ENCODE data around the gene TMEM63A.
A peak's percentile ranks its signal among the peaks of the same experiment; 100 is the strongest.

Gene TMEM63A

DNA sequence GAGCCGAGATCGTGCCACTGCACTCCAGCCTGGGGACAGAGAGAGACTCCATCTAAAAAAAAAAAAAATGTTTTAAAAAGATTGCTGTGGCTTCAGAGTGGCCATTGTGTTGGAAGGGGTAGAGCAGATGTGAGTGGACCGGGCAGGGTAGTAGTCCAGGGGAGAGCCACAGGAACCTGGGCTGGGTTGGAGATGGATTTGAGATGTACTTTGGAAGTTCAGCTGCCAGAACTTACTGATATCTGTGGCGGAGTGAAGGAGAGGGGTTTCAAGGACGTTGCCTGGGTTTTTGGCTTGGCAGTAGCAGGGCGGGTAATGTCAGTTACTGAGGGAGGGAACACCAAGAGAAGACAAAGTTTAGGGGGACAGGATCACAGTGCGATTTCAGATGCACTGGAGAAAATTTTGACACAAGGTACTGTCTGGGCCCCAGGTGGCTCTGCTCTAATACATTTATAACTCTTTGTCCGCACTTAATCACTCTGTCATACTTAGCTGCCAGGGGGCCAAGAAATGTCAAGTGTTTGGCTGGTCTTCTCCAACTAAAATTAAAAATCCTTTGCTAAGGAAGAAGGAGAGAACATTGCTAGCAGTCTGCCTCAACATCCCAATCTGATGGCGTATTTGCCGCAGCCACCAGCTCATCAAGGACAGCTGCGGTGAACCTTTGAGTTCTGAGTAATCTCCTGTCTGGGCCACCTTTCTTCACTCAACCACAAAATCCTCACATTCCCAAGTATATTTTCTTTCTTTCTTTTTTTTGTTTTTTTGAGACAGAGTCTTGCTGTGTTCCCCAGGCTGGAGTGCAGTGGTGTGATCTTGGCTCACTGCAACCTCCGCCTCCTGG, 62.6 kb downstream of the TMEM63A start:
- H3K27ac ChIP-seq = peak overlapping the region; percentile 93
- TF ChIP-seq, protein P1, sequence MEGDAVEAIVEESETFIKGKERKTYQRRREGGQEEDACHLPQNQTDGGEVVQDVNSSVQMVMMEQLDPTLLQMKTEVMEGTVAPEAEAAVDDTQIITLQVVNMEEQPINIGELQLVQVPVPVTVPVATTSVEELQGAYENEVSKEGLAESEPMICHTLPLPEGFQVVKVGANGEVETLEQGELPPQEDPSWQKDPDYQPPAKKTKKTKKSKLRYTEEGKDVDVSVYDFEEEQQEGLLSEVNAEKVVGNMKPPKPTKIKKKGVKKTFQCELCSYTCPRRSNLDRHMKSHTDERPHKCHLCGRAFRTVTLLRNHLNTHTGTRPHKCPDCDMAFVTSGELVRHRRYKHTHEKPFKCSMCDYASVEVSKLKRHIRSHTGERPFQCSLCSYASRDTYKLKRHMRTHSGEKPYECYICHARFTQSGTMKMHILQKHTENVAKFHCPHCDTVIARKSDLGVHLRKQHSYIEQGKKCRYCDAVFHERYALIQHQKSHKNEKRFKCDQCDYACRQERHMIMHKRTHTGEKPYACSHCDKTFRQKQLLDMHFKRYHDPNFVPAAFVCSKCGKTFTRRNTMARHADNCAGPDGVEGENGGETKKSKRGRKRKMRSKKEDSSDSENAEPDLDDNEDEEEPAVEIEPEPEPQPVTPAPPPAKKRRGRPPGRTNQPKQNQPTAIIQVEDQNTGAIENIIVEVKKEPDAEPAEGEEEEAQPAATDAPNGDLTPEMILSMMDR (conservative IDR thresholded peaks at IDR 0.05) = no peak
- no peak for TF ChIP-seq ZFX (IDR thresholded peaks at IDR 0.05)

GRCh38 chr1:225818229-225818628, 64.0 kb downstream of the TMEM63A start:
- peak overlapping the region; percentile 93 for H3K27ac ChIP-seq
- TF ChIP-seq ZFX (IDR thresholded peaks at IDR 0.05) = no peak
- TF ChIP-seq, protein P1 (conservative IDR thresholded peaks at IDR 0.05) = no peak

GRCh38 chr1:225817611-225818061, 64.5 kb downstream of the TMEM63A start:
- peak overlapping the region; percentile 93 for H3K27ac ChIP-seq

DNA sequence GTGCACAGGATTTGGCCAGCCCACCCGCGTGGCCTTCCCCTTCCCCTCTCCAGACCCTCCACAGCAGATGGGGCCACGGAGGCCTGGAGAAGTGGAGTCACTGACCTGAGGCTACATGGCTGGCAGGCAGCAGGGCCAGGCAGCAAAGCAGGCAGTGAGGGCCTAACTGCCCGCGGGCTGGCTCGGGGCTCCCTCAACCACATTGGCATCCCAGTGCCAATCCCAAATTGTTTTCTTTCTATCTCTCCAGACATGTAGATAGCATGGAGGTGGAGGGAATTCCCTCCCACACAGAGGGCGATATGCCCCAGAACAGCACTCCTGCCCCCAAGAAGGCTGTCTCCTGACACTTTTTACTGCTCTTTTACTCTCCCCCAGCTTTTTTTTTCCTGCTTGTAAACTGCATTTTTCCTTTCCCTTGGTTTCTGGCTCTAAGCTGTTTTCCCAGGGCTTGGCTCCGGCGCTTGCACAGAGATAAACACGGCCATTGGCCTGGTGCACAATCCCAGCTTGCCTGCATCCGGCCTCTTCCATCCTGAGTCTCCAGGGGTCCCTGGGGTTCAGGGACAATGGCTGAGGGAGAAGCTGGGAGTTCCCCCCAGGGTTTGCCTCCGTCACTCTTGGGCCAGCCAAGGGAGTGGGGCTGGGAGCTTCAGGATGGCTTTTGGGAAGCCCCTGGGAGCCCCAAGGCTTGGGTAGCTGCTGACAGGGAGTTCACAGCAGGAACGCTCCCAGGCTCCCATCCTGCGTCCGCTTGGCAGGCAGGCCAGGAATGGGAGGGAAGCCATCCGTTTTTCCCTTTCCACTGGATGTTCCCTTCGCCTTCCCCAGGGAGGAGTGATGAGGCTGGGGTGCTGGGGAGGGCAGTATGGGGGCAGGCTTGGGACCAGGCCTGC, 65.3 kb downstream of the TMEM63A start:
- peak overlapping the region; percentile 93 for H3K27ac ChIP-seq
- TF ChIP-seq ZFX (IDR thresholded peaks at IDR 0.05) = no peak

More at GRCh38 chr1:225817611-225818061, 64.5 kb downstream of the TMEM63A start:
- no peak; the same call in 1 of the 2 replicates for TF ChIP-seq ZFX (IDR thresholded peaks at IDR 0.05)
- TF ChIP-seq, protein P1 (conservative IDR thresholded peaks at IDR 0.05) = no peak

DNA sequence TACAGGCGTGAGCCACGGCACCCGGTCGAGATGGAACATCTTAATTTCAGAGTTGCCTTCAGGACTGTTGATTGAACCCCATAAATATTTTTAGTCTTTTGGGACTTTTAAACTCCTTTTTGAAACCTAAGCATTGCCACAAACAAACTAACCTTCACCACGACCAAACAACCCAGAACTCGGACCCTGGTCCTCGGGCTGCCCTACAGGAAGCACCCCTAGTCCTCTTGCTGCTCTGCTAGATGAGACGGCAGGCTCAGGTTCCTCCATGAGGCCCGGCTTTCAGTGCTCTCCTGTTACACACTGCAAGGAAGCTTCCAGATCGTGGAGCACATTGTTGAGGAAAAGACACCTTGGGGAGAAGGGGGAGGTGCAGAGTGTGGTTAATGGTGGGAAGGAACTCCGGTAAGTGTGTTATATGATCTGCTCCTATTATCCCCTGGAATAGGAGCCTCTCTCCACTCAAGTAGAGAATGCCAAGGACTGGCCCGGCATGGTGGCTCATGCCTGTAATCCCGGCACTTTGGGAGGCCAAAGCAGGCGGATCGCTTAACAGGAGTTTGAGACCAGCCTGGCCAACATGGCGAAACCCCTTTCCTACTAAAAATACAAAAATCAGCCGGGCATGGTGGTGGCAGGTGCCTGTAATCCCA, 66.5 kb downstream of the TMEM63A start:
- peak overlapping the region; percentile 93 for H3K27ac ChIP-seq
- TF ChIP-seq, protein P1 (conservative IDR thresholded peaks at IDR 0.05) = no peak
- TF ChIP-seq ZFX (IDR thresholded peaks at IDR 0.05) = no peak

DNA sequence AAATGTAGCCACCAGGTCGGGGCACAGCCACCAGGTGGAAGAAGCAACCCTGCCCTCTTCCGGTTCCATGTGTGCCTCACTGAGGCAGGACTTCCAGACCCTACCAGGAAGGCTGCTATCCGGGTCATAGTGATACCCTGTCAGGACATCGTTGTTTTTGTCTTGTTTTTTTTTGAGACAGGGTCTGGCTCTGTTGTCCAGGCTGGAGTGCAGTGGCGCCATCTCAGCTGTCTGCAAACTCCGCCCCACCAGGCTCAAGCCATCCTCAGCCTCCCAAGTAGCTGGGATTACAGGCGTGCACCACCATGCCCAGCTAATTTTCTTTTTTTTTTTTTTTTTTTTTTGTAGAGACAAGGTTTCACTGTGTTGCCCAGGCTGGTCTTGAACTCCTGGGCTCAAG, 67.1 kb downstream of the TMEM63A start:
- peak overlapping the region; percentile 93 for H3K27ac ChIP-seq

- H3K27ac ChIP-seq = peak overlapping the region; percentile 93
Measured at GRCh38 chr1:225814381-225814780, 67.8 kb downstream of the TMEM63A start.

More at GRCh38 chr1:225814381-225814780, 67.8 kb downstream of the TMEM63A start:
- TF ChIP-seq, protein P1 (conservative IDR thresholded peaks at IDR 0.05) = no peak
- TF ChIP-seq ZFX (IDR thresholded peaks at IDR 0.05) = no peak
